K562 (cell line): ENCODE results near the gene MXD3. TPM values are rescaled to one million over a fixed set of nuclear protein-coding genes. Genes with fewer than 3 reads are reported as not detected.

Source experiments
- ATAC-seq: fragments of 200-7000 bp; cut with Tn5 transposase; 3 replicates; pipeline ENCODE4 v1.9.1; 2020; ENCODE audit warnings: moderate library complexity
- BruUV-seq: library from RNA; stranded (reverse); fragments of 400-500 nt; replicated peaks from 2 replicates; lab custom pipeline; 2021; lab: Mats Ljungman, UMichigan
- CTCF ChIA-PET: fragments of 300-600 bp; formaldehyde crosslinking; extraction: SDS; loops from one replicate; lab custom pipeline; 2021; ENCODE audit warnings: low intra/inter-chr PET ratio; lab: Yijun Ruan, JAX
- POLR2A ChIA-PET: fragments of 300-600, 350-650 bp; sonication (Branson Sonifier 250); formaldehyde crosslinking; extraction: SDS; loops from one replicate; lab custom pipeline; 2021; ENCODE audit warnings: antibody characterized with exemption, inconsistent platforms; lab: Yijun Ruan, JAX
- DNase-seq, 4 experiments: peaks; one replicate each; pipeline versions ENCODE4 v3.0.0 to v3.0.0-alpha.2; 2011 to 2018; ENCODE audit warnings: low spot score in 3 of 4, mixed read lengths in 3 of 4; ENCODE audit errors: extremely low read depth in 1 of 4
- FAIRE-seq: peaks from 2 replicates; lab custom pipeline; 2011; peaks lifted over from hg19 to GRCh38; lab: Jason Lieb, UNC
- H2AFZ ChIP-seq: 2 replicates; pipeline ENCODE4 v1.6.0; 2011; ENCODE audit warnings: low read depth, low read length, control low read depth, inconsistent platforms
- H3K27ac ChIP-seq: fragments of 200-600 bp; 3 replicates; pipeline ENCODE4 v1.8.0; 2011; ENCODE audit warnings: low read depth, mild to moderate bottlenecking, control low read depth, inconsistent platforms, low read length, moderate library complexity, mixed read lengths; ENCODE audit errors: extremely low read depth
- H3K27me3 ChIP-seq, 2 experiments: fragments of 300-600 bp in 1 of 2; 2 replicates in 1 of 2; 3 replicates in 1 of 2; pipeline versions ENCODE4 v1.6.0 to v1.8.0; 2011; ENCODE audit warnings: inconsistent platforms in 2 of 2, low read length in 2 of 2, mild to moderate bottlenecking in 1 of 2, mixed read lengths in 1 of 2, moderate library complexity in 1 of 2; ENCODE audit not compliant: control insufficient read depth in 2 of 2, insufficient read depth in 2 of 2
- H3K36me3 ChIP-seq: fragments of 300-600 bp; 3 replicates; pipeline ENCODE4 v1.8.0; 2011; ENCODE audit warnings: mild to moderate bottlenecking, low read length, inconsistent platforms; ENCODE audit not compliant: control insufficient read depth, insufficient read depth
- H3K4me1 ChIP-seq, 2 experiments: fragments of 200-600 bp in 1 of 2; replicated peaks in 1 of 2; 2 replicates in 1 of 2; 3 replicates in 1 of 2; pipeline versions ENCODE4 v1.5.1 to v1.8.0; 2011; ENCODE audit warnings: inconsistent platforms in 2 of 2, low read length in 2 of 2, mild to moderate bottlenecking in 1 of 2, mixed read lengths in 1 of 2, moderate library complexity in 1 of 2; ENCODE audit not compliant: control insufficient read depth in 2 of 2, insufficient read depth in 2 of 2
- H3K4me2 ChIP-seq: 2 replicates; pipeline ENCODE4 v1.6.1; 2011; ENCODE audit warnings: low read length, control low read depth, inconsistent platforms, mixed read lengths; ENCODE audit not compliant: insufficient read depth
- H3K4me3 ChIP-seq: fragments of 200-600 bp; sonication (generic), shearing (Covaris generic); 2 replicates; pipeline ENCODE4 v1.5.1; 2016; ENCODE audit warnings: control low read depth, inconsistent platforms
- H3K79me2 ChIP-seq: fragments of 200-600 bp; 3 replicates; pipeline ENCODE4 v1.8.0; 2011; ENCODE audit warnings: low read length, inconsistent platforms; ENCODE audit not compliant: control insufficient read depth, insufficient read depth
- H3K9ac ChIP-seq, 2 experiments: 2 replicates each; pipeline versions ENCODE4 v1.6.0 to v1.6.1; 2011; ENCODE audit warnings: low read depth in 2 of 2, low read length in 2 of 2, control low read depth in 1 of 2, inconsistent platforms in 1 of 2, mild to moderate bottlenecking in 1 of 2, mixed read lengths in 1 of 2; ENCODE audit not compliant: insufficient read depth in 1 of 2
- H3K9me1 ChIP-seq: one replicate; pipeline ENCODE4 v1.6.0; 2011; ENCODE audit warnings: inconsistent platforms, mild to moderate bottlenecking, low read length, moderate library complexity; ENCODE audit not compliant: control insufficient read depth, insufficient read depth
- H3K9me3 ChIP-seq: replicated peaks from 2 replicates; pipeline ENCODE4 v1.5.1; 2011; ENCODE audit warnings: low read depth, low read length, inconsistent platforms; ENCODE audit not compliant: control insufficient read depth, insufficient read depth
- H4K20me1 ChIP-seq: replicated peaks from 2 replicates; pipeline ENCODE4 v1.6.1; 2011; ENCODE audit warnings: low read length, inconsistent platforms, mixed read lengths; ENCODE audit not compliant: control insufficient read depth, insufficient read depth
- COPS2 ChIP-seq: fragments of 450-650 bp; conservative IDR thresholded peaks from 2 replicates; pipeline ENCODE4 v1.6.1; 2016; ENCODE audit warnings: mild to moderate bottlenecking, moderate library complexity
- HDAC3 ChIP-seq: fragments of 450-650 bp; IDR thresholded peaks from 2 replicates; pipeline ENCODE4 v1.6.1; 2018; ENCODE audit warnings: borderline replicate concordance, mild to moderate bottlenecking, moderate library complexity; ENCODE audit not compliant: partially characterized antibody
- MECOM ChIP-seq: fragments of 250-450 bp; sonication (Bioruptor Pico); IDR thresholded peaks from 2 replicates; pipeline ENCODE4 v1.8.0; 2022; ENCODE audit warnings: inconsistent platforms
- MTA3 ChIP-seq: fragments of 450-650 bp; formaldehyde crosslinking; IDR thresholded peaks from 2 replicates; pipeline ENCODE4 v1.6.1; 2017; ENCODE audit warnings: mild to moderate bottlenecking, borderline replicate concordance
- RBBP5 ChIP-seq: fragments of 200-600 bp; sonication (generic); IDR thresholded peaks from 2 replicates; pipeline ENCODE4 v1.6.1; 2012; ENCODE audit warnings: borderline replicate concordance, mild to moderate bottlenecking, low read length, control low read depth, inconsistent platforms; ENCODE audit not compliant: insufficient read depth, poor library complexity, severe bottlenecking
- RBM25 ChIP-seq: fragments of 200-400 bp; formaldehyde crosslinking; IDR thresholded peaks from 2 replicates; pipeline ENCODE4 v1.6.1; 2018; ENCODE audit warnings: low read length, low read depth, moderate library complexity; ENCODE audit not compliant: severe bottlenecking
- ZBTB1 ChIP-seq: sonication (generic); formaldehyde crosslinking; IDR thresholded peaks from 2 replicates; pipeline ENCODE4 v1.8.1; 2023; ENCODE audit warnings: missing genetic modification reagents, low read depth, mild to moderate bottlenecking, borderline replicate concordance
- WGBS: fragments of 100-300 bp; shearing (Covaris generic); methylation state at CpG from one replicate; pipeline ENCODE4 v1.1.6; 2016; ENCODE audit warnings: low coverage, mixed read lengths; ENCODE audit not compliant: insufficient coverage; ENCODE audit errors: missing lambda C conversion rate; 5-methylcytosine and 5-hydroxymethylcytosine counted together
- in situ Hi-C: fragments of 300-500 bp; cut with MboI; formaldehyde crosslinking; loops from 4 replicates; pipeline ENCODE4 v1.15.0; 2018; ENCODE audit warnings: inconsistent platforms, mixed read lengths
- intact Hi-C: fragments of 100-400 bp; cut with micrococcal nuclease; formaldehyde crosslinking; loops from 2 replicates; pipeline ENCODE4 v1.14.2; 2022
- polyA plus RNA-seq, 8 experiments: library from polyadenylated mRNA; depleted of rRNA in 4 of 8; stranded (reverse) in 5 of 8; unstranded in 3 of 8; fragments of >200 nt; fragmentation: Nextera tagmentation in 2 of 8; fragmentation: Illumina TruSeq in 1 of 8; extraction: Ambion mirVana in 2 of 8; extraction: Trizol in 1 of 8; gene quantifications; 2 replicates each; pipeline versions ENCODE4 v1.2.1 to v1.2.3, GENCODE V29; 2011 to 2014; ENCODE audit warnings: inconsistent platforms in 1 of 8, missing spikeins in 1 of 8
- total RNA-seq, 7 experiments: library from RNA; depleted of rRNA in 6 of 7; stranded (reverse); fragments of >200 nt in 6 of 7; fragmentation: Illumina TruSeq in 2 of 7; extraction: Trizol in 2 of 7; gene quantifications; 2 replicates each; pipeline versions ENCODE4 v1.2.1 to v1.2.3, GENCODE V29; 2011 to 2021; ENCODE audit warnings: low replicate concordance in 1 of 7
- TF ChIP-seq, protein P1 (sequence below): sonication (generic); formaldehyde crosslinking; IDR thresholded peaks from 2 replicates; pipeline ENCODE4 v1.8.1; 2023; ENCODE audit warnings: missing genetic modification reagents, mild to moderate bottlenecking, borderline replicate concordance
- TF ChIP-seq, protein P2 (sequence below): sonication (generic); formaldehyde crosslinking; IDR thresholded peaks from 2 replicates; pipeline ENCODE4 v1.8.0; 2022; ENCODE audit warnings: mild to moderate bottlenecking, low read depth, missing genetic modification reagents

Gene MXD3
- total and polyA plus RNA-seq, 9 of the 15 experiments (the other 6 are each of a cell fraction or from before 2014, with no cell fraction given), result 0.28 to 24.8 (median 4.5) TPM

DNA sequence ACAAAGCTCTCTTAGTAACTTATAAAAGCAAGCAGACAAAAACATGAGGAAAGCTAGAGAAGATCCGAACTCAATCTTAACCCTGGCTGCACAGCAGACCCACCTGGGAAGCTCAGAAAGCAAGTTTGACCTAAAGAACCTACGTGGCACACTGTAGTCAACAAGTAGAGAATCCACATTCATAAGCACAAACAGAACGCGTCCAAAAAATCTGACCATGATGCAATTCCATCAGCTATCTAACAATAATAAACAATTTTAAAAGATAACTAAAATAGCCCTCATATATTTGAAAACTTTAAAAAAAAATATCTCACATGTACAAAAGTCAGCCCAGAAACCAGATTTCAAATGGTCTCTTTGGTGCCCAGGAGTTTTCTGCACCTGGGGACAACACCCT lies 35.1 kb upstream of the MXD3 start:
- H4K20me1 ChIP-seq, result no peaks in the 10 kb centered on the region
- H3K36me3 ChIP-seq, result peaks cover 62% of the 10 kb centered on the region
- peaks cover 80% of the 10 kb centered on the region for H3K79me2 ChIP-seq
- no peaks in the 10 kb centered on the region for H3K27me3 ChIP-seq
- POLR2A ChIA-PET, result interaction anchor here (1.0 to 1.1 kb wide), 3 partner anchors 13 to 91 kb away, joined by 3 to 7 read pairs (median 6); no protein-coding TSS in a partner anchor
- intact Hi-C loops (no loop called here), in situ Hi-C loops (no loop called here)
- no peak for ATAC-seq
- 68% methylated on average over 4 of the region's 4 CpGs for WGBS
- FAIRE-seq, result no peak
- no peak for DNase-seq
- H3K9ac ChIP-seq, result peak overlapping the region in 1 of 2 experiments; percentile 60; a peak in 1 of 4 replicates
- H3K4me2 ChIP-seq, result no peak overlapping the region
- H2AFZ ChIP-seq, result no peak overlapping the region
- peaks cover 14 to 15% of the 10 kb centered on the region in 2 experiments; a peak in 4 of 5 replicates for H3K4me1 ChIP-seq
- no peak overlapping the region for H3K27ac ChIP-seq
- no TSS peak for BruUV-seq
- TF ChIP-seq RBM25 (no peak), ZBTB1 (CRISPR knock-in tag) (no peak), COPS2 (no peak)
- H3K9me3 ChIP-seq, result no peaks in the 10 kb centered on the region
- no peaks in the 10 kb centered on the region for H3K9me1 ChIP-seq
- H3K4me3 ChIP-seq, result no peak overlapping the region
- CTCF ChIA-PET, result interaction anchor here (0.6 kb wide), 1 partner anchor 44 kb away, joined by 3 read pairs; no protein-coding TSS in a partner anchor

- H4K20me1 ChIP-seq, result no peaks in the 10 kb centered on the region
- H3K9me1 ChIP-seq, result no peaks in the 10 kb centered on the region
- intact Hi-C loops (no loop called here), in situ Hi-C loops (no loop called here)
- no peak overlapping the region for H3K4me3 ChIP-seq
- H2AFZ ChIP-seq, result no peak overlapping the region
- DNase-seq, result no peak
- peaks cover 68% of the 10 kb centered on the region for H3K36me3 ChIP-seq
- no peaks in the 10 kb centered on the region for H3K9me3 ChIP-seq
- 83% methylated on average over 4 of the region's 6 CpGs for WGBS
- no peaks in the 10 kb centered on the region for H3K27me3 ChIP-seq
- H3K9ac ChIP-seq, result no peak overlapping the region
- BruUV-seq, result no TSS peak
- H3K79me2 ChIP-seq, result peaks cover 75% of the 10 kb centered on the region
- no peak for FAIRE-seq
- CTCF ChIA-PET, result no interaction called here
- H3K27ac ChIP-seq, result no peak overlapping the region
- peaks cover 9 to 10% of the 10 kb centered on the region in 2 experiments; a peak in 4 of 5 replicates for H3K4me1 ChIP-seq
- POLR2A ChIA-PET, result interaction anchor here (0.6 to 1.1 kb wide), 2 partner anchors 12 to 151 kb away, joined by 3 to 5 read pairs; no protein-coding TSS in a partner anchor
- H3K4me2 ChIP-seq, result no peak overlapping the region
- ATAC-seq, result no peak
- TF ChIP-seq, protein P1, sequence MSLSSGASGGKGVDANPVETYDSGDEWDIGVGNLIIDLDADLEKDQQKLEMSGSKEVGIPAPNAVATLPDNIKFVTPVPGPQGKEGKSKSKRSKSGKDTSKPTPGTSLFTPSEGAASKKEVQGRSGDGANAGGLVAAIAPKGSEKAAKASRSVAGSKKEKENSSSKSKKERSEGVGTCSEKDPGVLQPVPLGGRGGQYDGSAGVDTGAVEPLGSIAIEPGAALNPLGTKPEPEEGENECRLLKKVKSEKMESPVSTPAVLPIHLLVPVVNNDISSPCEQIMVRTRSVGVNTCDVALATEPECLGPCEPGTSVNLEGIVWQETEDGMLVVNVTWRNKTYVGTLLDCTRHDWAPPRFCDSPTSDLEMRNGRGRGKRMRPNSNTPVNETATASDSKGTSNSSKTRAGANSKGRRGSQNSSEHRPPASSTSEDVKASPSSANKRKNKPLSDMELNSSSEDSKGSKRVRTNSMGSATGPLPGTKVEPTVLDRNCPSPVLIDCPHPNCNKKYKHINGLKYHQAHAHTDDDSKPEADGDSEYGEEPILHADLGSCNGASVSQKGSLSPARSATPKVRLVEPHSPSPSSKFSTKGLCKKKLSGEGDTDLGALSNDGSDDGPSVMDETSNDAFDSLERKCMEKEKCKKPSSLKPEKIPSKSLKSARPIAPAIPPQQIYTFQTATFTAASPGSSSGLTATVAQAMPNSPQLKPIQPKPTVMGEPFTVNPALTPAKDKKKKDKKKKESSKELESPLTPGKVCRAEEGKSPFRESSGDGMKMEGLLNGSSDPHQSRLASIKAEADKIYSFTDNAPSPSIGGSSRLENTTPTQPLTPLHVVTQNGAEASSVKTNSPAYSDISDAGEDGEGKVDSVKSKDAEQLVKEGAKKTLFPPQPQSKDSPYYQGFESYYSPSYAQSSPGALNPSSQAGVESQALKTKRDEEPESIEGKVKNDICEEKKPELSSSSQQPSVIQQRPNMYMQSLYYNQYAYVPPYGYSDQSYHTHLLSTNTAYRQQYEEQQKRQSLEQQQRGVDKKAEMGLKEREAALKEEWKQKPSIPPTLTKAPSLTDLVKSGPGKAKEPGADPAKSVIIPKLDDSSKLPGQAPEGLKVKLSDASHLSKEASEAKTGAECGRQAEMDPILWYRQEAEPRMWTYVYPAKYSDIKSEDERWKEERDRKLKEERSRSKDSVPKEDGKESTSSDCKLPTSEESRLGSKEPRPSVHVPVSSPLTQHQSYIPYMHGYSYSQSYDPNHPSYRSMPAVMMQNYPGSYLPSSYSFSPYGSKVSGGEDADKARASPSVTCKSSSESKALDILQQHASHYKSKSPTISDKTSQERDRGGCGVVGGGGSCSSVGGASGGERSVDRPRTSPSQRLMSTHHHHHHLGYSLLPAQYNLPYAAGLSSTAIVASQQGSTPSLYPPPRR (CRISPR knock-in tag), result no peak
- TF ChIP-seq MTA3, result no peak
- TF ChIP-seq, protein P2, sequence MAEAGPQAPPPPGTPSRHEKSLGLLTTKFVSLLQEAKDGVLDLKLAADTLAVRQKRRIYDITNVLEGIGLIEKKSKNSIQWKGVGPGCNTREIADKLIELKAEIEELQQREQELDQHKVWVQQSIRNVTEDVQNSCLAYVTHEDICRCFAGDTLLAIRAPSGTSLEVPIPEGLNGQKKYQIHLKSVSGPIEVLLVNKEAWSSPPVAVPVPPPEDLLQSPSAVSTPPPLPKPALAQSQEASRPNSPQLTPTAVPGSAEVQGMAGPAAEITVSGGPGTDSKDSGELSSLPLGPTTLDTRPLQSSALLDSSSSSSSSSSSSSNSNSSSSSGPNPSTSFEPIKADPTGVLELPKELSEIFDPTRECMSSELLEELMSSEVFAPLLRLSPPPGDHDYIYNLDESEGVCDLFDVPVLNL (CRISPR knock-in tag), result no peak
- no peak for TF ChIP-seq MECOM
- TF ChIP-seq HDAC3, result no peak
- no peak for TF ChIP-seq RBBP5
These were observed 33.2 kb upstream of the MXD3 start for GRCh38 chr5:177344891-177345290.
